Measurements from ENCODE around the gene IQGAP2. TPM values are rescaled to one million over a fixed set of nuclear protein-coding genes. Genes with fewer than 3 reads are reported as not detected.

The IQGAP2 gene
- total RNA-seq, 1 experiment from 2014 or later, result 0.59 TPM

GRCh38 chr5:76532052-76532451 is 129.0 kb downstream of the IQGAP2 start:
- in situ Hi-C loops (cut with HindIII; ENCODE audit: low pct_unique_long_range_greater_than_20kb, low sequenced_read_pairs) (no loop called here), intact Hi-C loops (cut with micrococcal nuclease; ENCODE audit: unreplicated experiment) (no loop called here)
- POLR2A ChIA-PET, result no interaction called here
- Histone ChIP-seq H3K27me3 (ENCODE audit: control insufficient read depth, insufficient read depth, low read length) (no peaks in the 10 kb centered on the region; the same call in 1 of the 2 replicates), H3K9me3 (ENCODE audit: control insufficient read depth, insufficient read depth, low read depth, low read length) (no peaks in the 10 kb centered on the region), H3K36me3 (ENCODE audit: control insufficient read depth, insufficient read depth, low read length) (no peaks in the 10 kb centered on the region), H3K4me3 (ENCODE audit: low read depth in 2 of 2, low read length in 2 of 2) (no peak overlapping the region), H3K27ac (ENCODE audit: low read length) (no peak overlapping the region), H3K4me1 (ENCODE audit: control insufficient read depth, insufficient read depth, low read length) (no peaks in the 10 kb centered on the region)
- no TSS peak for BruUV-seq (replicated peaks)
- CTCF ChIA-PET, result no interaction called here
- DNase-seq (ENCODE audit: low read depth, low spot score), result no peak
- TF ChIP-seq TCF7L2 (IDR thresholded peaks at IDR 0.05; ENCODE audit: low read depth, low read length) (no peak), CTCF (IDR thresholded peaks at IDR 0.05) (no peak), POLR2AphosphoS5 (IDR thresholded peaks at IDR 0.05; ENCODE audit: low read depth, low read length) (no peak), REST (IDR thresholded peaks at IDR 0.05; ENCODE audit: insufficient read depth in 1 of 2, low read depth in 2 of 2, low read length in 1 of 2) (no peak), SIN3A (IDR thresholded peaks at IDR 0.05; ENCODE audit: borderline replicate concordance, insufficient read depth, low read depth, low read length) (no peak)
- ATAC-seq, result no peak

GRCh38 chr5:76532973-76533372 is 129.9 kb downstream of the IQGAP2 start:
- ChIA-PET POLR2A (interaction anchor here (0.6 kb wide), 1 partner anchor 103 kb away, joined by 3 read pairs; no protein-coding TSS in a partner anchor), CTCF (no interaction called here)
- no peak for ATAC-seq

More at GRCh38 chr5:76532973-76533372, 129.9 kb downstream of the IQGAP2 start:
- Histone ChIP-seq H3K9me3 (ENCODE audit: control insufficient read depth, insufficient read depth, low read depth, low read length) (no peaks in the 10 kb centered on the region), H3K4me1 (ENCODE audit: control insufficient read depth, insufficient read depth, low read length) (no peaks in the 10 kb centered on the region), H3K36me3 (ENCODE audit: control insufficient read depth, insufficient read depth, low read length) (no peaks in the 10 kb centered on the region), H3K27ac (ENCODE audit: low read length) (no peak overlapping the region), H3K27me3 (ENCODE audit: control insufficient read depth, insufficient read depth, low read length) (no peaks in the 10 kb centered on the region; the same call in 1 of the 2 replicates), H3K4me3 (ENCODE audit: low read depth in 2 of 2, low read length in 2 of 2) (no peak overlapping the region)
- no TSS peak for BruUV-seq (replicated peaks)
- intact Hi-C loops (cut with micrococcal nuclease; ENCODE audit: unreplicated experiment) (no loop called here), in situ Hi-C loops (cut with HindIII; ENCODE audit: low pct_unique_long_range_greater_than_20kb, low sequenced_read_pairs) (no loop called here)
- no peak for TF ChIP-seq TCF7L2 (IDR thresholded peaks at IDR 0.05; ENCODE audit: low read depth, low read length)
- no peak for TF ChIP-seq SIN3A (IDR thresholded peaks at IDR 0.05; ENCODE audit: borderline replicate concordance, insufficient read depth, low read depth, low read length)
- TF ChIP-seq REST (IDR thresholded peaks at IDR 0.05; ENCODE audit: insufficient read depth in 1 of 2, low read depth in 2 of 2, low read length in 1 of 2), result no peak
- no peak for TF ChIP-seq POLR2AphosphoS5 (IDR thresholded peaks at IDR 0.05; ENCODE audit: low read depth, low read length)
- TF ChIP-seq CTCF (IDR thresholded peaks at IDR 0.05), result no peak
- no peak for DNase-seq (ENCODE audit: low read depth, low spot score)
